Central memory CD8-positive, alpha-beta T cell (primary cell): ENCODE measurements around the gene NSMCE3.

Experiments
- ATAC-seq: fragments of 150-1000 bp; cut with Tn5 transposase; replicated peaks from 2 replicates; pipeline ENCODE4 v1.10.0; 2022; ENCODE audit warnings: mild to moderate bottlenecking, moderate FRiP score, moderate number of reproducible peaks; ENCODE audit not compliant: poor library complexity, severe bottlenecking; ENCODE audit errors: extremely low read depth
- DNase-seq, 2 donors: peaks; one replicate each; pipeline ENCODE4 v3.0.0; 2021; ENCODE audit warnings: low spot score in 2 of 2
- H3K27ac Mint-ChIP-seq: one replicate; pipeline ENCODE4 v1.8.0; 2022; ENCODE audit warnings: low read depth, mild to moderate bottlenecking, moderate library complexity, mixed read lengths
- H3K27me3 Mint-ChIP-seq: one replicate; pipeline ENCODE4 v1.8.0; 2022; ENCODE audit warnings: mixed read lengths
- H3K36me3 Mint-ChIP-seq: one replicate; pipeline ENCODE4 v1.8.0; 2022; ENCODE audit warnings: mild to moderate bottlenecking, moderate library complexity, mixed read lengths; ENCODE audit not compliant: insufficient read depth
- H3K4me1 Mint-ChIP-seq: one replicate; pipeline ENCODE4 v1.8.0; 2022; ENCODE audit warnings: mixed read lengths
- H3K4me3 Mint-ChIP-seq: one replicate; pipeline ENCODE4 v1.8.0; 2022; ENCODE audit warnings: mild to moderate bottlenecking, moderate library complexity, mixed read lengths
- H3K9me3 Mint-ChIP-seq: one replicate; pipeline ENCODE4 v1.8.0; 2022; ENCODE audit warnings: mixed read lengths

NSMCE3 gene

GRCh38 chr15:29263289-29263688 is 6.3 kb downstream of the NSMCE3 start:
- Mint-ChIP-seq H3K4me1 (peaks cover 23% of the 10 kb centered on the region), H3K27ac (no peak overlapping the region), H3K27me3 (no peaks in the 10 kb centered on the region), H3K36me3 (peaks cover 4% of the 10 kb centered on the region), H3K4me3 (no peak overlapping the region), H3K9me3 (no peaks in the 10 kb centered on the region)
- no peak for ATAC-seq
- DNase-seq: no peak

GRCh38 chr15:29262738-29263137 is 6.9 kb downstream of the NSMCE3 start:
- peaks cover 23% of the 10 kb centered on the region for H3K4me1 Mint-ChIP-seq
- peaks cover 4% of the 10 kb centered on the region for H3K36me3 Mint-ChIP-seq
- H3K4me3 Mint-ChIP-seq: no peak overlapping the region
- H3K27ac Mint-ChIP-seq: no peak overlapping the region
- H3K9me3 Mint-ChIP-seq: no peaks in the 10 kb centered on the region
- no peak for DNase-seq
- no peak for ATAC-seq
- H3K27me3 Mint-ChIP-seq: no peaks in the 10 kb centered on the region

GRCh38 chr15:29260896-29261295 is 8.7 kb downstream of the NSMCE3 start:
- Mint-ChIP-seq H3K4me3 (no peak overlapping the region), H3K4me1 (peaks cover 5% of the 10 kb centered on the region)
- ATAC-seq: no peak

GRCh38 chr15:29259233-29259632 is 10.4 kb downstream of the NSMCE3 start:
- Mint-ChIP-seq H3K27ac (no peak overlapping the region), H3K36me3 (peaks cover 1% of the 10 kb centered on the region), H3K4me1 (no peaks in the 10 kb centered on the region), H3K9me3 (no peaks in the 10 kb centered on the region), H3K4me3 (no peak overlapping the region), H3K27me3 (peaks cover 8% of the 10 kb centered on the region)
- DNase-seq: no peak
- no peak for ATAC-seq

More at GRCh38 chr15:29260896-29261295, 8.7 kb downstream of the NSMCE3 start:
- no peak for DNase-seq
- H3K9me3 Mint-ChIP-seq: no peaks in the 10 kb centered on the region
- peaks cover 4% of the 10 kb centered on the region for H3K36me3 Mint-ChIP-seq
- no peak overlapping the region for H3K27ac Mint-ChIP-seq
- peaks cover under 1% of the 10 kb centered on the region for H3K27me3 Mint-ChIP-seq

GRCh38 chr15:29252234-29252633 is 17.4 kb downstream of the NSMCE3 start:
- ATAC-seq: no peak
- no peak for DNase-seq
- Mint-ChIP-seq H3K27me3 (peaks cover 8% of the 10 kb centered on the region), H3K36me3 (no peaks in the 10 kb centered on the region), H3K4me1 (no peaks in the 10 kb centered on the region), H3K9me3 (no peaks in the 10 kb centered on the region), H3K4me3 (no peak overlapping the region), H3K27ac (no peak overlapping the region)

GRCh38 chr15:29244544-29244943 is 25.1 kb downstream of the NSMCE3 start:
- Mint-ChIP-seq H3K4me1 (no peaks in the 10 kb centered on the region), H3K9me3 (no peaks in the 10 kb centered on the region), H3K36me3 (peaks cover 2% of the 10 kb centered on the region), H3K27ac (no peak overlapping the region), H3K27me3 (peaks cover 15% of the 10 kb centered on the region), H3K4me3 (no peak overlapping the region)
- no peak for DNase-seq
- no peak for ATAC-seq

- peaks cover 2% of the 10 kb centered on the region for H3K36me3 Mint-ChIP-seq
- H3K9me3 Mint-ChIP-seq: no peaks in the 10 kb centered on the region
- no peak overlapping the region for H3K27ac Mint-ChIP-seq
- H3K27me3 Mint-ChIP-seq: peaks cover 15% of the 10 kb centered on the region
- ATAC-seq (no peak), DNase-seq (no peak)
- no peaks in the 10 kb centered on the region for H3K4me1 Mint-ChIP-seq
- no peak overlapping the region for H3K4me3 Mint-ChIP-seq
Measured at GRCh38 chr15:29244123-29244522, 25.5 kb downstream of the NSMCE3 start.

GRCh38 chr15:29242456-29243242 is 27.0 kb downstream of the NSMCE3 start:
- Mint-ChIP-seq H3K4me3 (no peak overlapping the region), H3K27me3 (peaks cover 15% of the 10 kb centered on the region), H3K9me3 (no peaks in the 10 kb centered on the region), H3K27ac (no peak overlapping the region), H3K36me3 (peaks cover 2% of the 10 kb centered on the region), H3K4me1 (no peaks in the 10 kb centered on the region)
- DNase-seq (no peak), ATAC-seq (no peak)

GRCh38 chr15:29241207-29241606 is 28.4 kb downstream of the NSMCE3 start:
- H3K27ac Mint-ChIP-seq: no peak overlapping the region
- peaks cover 24% of the 10 kb centered on the region for H3K27me3 Mint-ChIP-seq
- H3K9me3 Mint-ChIP-seq: no peaks in the 10 kb centered on the region
- DNase-seq (no peak), ATAC-seq (no peak)
- no peak overlapping the region for H3K4me3 Mint-ChIP-seq
- no peaks in the 10 kb centered on the region for H3K4me1 Mint-ChIP-seq
- H3K36me3 Mint-ChIP-seq: no peaks in the 10 kb centered on the region

- Mint-ChIP-seq H3K4me3 (no peak overlapping the region), H3K27ac (no peak overlapping the region), H3K27me3 (peaks cover 39% of the 10 kb centered on the region), H3K4me1 (no peaks in the 10 kb centered on the region), H3K36me3 (no peaks in the 10 kb centered on the region), H3K9me3 (peaks cover 5% of the 10 kb centered on the region)
- no peak for DNase-seq
- ATAC-seq: no peak
Measured at GRCh38 chr15:29239395-29239794, 30.2 kb downstream of the NSMCE3 start.

- ATAC-seq: no peak
- Mint-ChIP-seq H3K9me3 (peaks cover 5% of the 10 kb centered on the region), H3K36me3 (no peaks in the 10 kb centered on the region), H3K4me1 (no peaks in the 10 kb centered on the region), H3K4me3 (no peak overlapping the region), H3K27me3 (peaks cover 53% of the 10 kb centered on the region), H3K27ac (no peak overlapping the region)
- no peak for DNase-seq
Measured at GRCh38 chr15:29233566-29233965, 36.1 kb downstream of the NSMCE3 start.

GRCh38 chr15:29226436-29227208 is 43.0 kb downstream of the NSMCE3 start:
- H3K27ac Mint-ChIP-seq: no peak overlapping the region
- H3K36me3 Mint-ChIP-seq: peaks cover 2% of the 10 kb centered on the region
- no peaks in the 10 kb centered on the region for H3K9me3 Mint-ChIP-seq
- no peak overlapping the region for H3K4me3 Mint-ChIP-seq
- H3K4me1 Mint-ChIP-seq: no peaks in the 10 kb centered on the region
- ATAC-seq (no peak), DNase-seq (no peak)
- H3K27me3 Mint-ChIP-seq: peaks cover 52% of the 10 kb centered on the region
